GM12891 (cell line): ENCODE data around the gene SYS1.

ENCODE experiments used
- PAX5 ChIP-seq: IDR thresholded peaks from 2 replicates; pipeline ENCODE4 v1.6.1; 2011; ENCODE audit warnings: low read length, moderate library complexity, mild to moderate bottlenecking; ENCODE audit not compliant: insufficient read depth, severe bottlenecking
- POLR2A ChIP-seq: IDR thresholded peaks from 2 replicates; pipeline ENCODE4 v1.6.1; 2011; ENCODE audit warnings: low read depth, low read length, control low read depth
- POLR2AphosphoS5 ChIP-seq: IDR thresholded peaks from 2 replicates; pipeline ENCODE4 v1.6.1; 2011; ENCODE audit warnings: low read depth, low read length, control low read depth
- TAF1 ChIP-seq: IDR thresholded peaks from 2 replicates; pipeline ENCODE4 v1.6.1; 2011; ENCODE audit warnings: low read depth, low read length, control low read depth

DNA sequence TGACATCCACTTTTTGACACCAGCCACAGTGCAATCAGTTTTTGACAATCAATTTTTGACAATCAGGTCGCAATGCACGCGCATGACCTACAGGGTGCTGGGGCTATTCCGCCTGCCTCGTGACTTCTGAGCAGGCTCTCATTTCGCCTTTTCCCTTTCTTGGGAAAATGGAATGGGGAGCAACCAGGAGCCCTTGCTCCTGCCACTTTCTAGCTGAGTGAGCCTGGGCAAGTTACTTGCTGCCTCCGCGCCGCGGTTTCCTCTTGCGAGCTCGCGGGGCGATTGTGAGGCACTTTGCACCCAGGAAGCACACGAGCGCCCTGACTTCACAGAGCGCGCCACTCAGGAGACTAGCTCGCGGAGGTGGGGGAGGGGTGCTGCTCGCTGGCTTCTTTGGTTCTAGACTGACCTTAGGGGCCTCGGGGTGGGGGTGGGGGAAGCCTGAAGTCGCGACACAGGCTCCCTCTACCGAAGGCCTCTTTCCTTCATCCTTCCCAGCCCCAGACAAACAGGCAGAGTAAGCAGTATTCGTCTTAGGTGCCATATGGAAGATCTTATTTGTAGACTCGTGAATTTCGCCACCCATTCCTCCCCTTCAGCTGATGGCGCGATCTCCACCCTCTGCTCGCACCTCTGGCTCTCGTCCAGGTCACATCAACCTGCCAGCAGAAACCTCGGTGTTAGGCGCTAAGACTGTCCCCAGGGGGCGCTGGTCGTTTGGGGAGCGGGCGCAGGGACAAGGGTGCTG is 10.6 kb downstream of the SYS1 start:
- TF ChIP-seq POLR2A (no peak), TAF1 (no peak), PAX5 (no peak), POLR2AphosphoS5 (no peak)
